HS-5 (cell line): ENCODE measurements around the gene OR1D2.
"Not testable (repeated sequence)": the region's sequence is repeated elsewhere in the genome, so short reads cannot be mapped to it uniquely, and the experiment has no call there.

Source experiments
- DNase-seq: peaks from one replicate; pipeline ENCODE4 v3.0.0-alpha.2; 2012; ENCODE audit warnings: low read depth

Gene OR1D2

DNA sequence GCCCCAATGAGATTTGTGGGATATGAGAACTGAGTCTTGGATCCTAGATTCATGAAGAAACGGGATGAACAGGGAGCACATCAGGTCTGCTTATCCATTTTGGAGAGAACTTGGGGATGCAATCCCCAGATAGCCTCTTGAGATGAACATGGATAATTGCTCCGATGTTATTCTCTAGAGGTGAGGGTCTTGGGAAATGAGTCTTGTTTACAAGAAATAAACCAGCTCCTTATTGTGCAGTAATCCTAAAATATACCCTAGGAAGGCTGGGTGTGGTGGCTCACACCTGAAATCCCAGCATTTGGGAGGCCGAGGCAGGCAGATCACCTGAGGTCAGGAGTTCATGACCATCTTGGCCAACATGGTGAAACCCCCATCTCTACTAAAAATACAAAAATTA is at the start of gene OR1D2:
TSS of gene OR1D2 (minus strand) at position 101 of the 400 bp plus-strand sequence. CDS start 11,426 bp downstream, outside the sequence.
- no peak for DNase-seq

GRCh38 chr17:3137494-3137893 is 33.3 kb upstream of the OR1D2 start:
- not testable (repeated sequence) for DNase-seq

GRCh38 chr17:3127451-3127850 is 23.2 kb upstream of the OR1D2 start, which contains the start of gene OR1G1:
Gene OR1G1 (minus strand): TSS chr17:3127551. CDS start chr17:3127551, 0 bp downstream.
- no peak for DNase-seq

- DNase-seq = not testable (repeated sequence)
Observed at GRCh38 chr17:3073850-3074249, 30.4 kb downstream of the OR1D2 start.

- DNase-seq = not testable (repeated sequence)
Observed at GRCh38 chr17:3065192-3065591, 39.0 kb downstream of the OR1D2 start.

- not testable (repeated sequence) for DNase-seq
Observed at GRCh38 chr17:3063507-3063906, 40.7 kb downstream of the OR1D2 start, which contains the start of gene OR1D5. Gene OR1D5 (minus strand): TSS chr17:3063607. CDS start chr17:3063607, 0 bp downstream.

DNA sequence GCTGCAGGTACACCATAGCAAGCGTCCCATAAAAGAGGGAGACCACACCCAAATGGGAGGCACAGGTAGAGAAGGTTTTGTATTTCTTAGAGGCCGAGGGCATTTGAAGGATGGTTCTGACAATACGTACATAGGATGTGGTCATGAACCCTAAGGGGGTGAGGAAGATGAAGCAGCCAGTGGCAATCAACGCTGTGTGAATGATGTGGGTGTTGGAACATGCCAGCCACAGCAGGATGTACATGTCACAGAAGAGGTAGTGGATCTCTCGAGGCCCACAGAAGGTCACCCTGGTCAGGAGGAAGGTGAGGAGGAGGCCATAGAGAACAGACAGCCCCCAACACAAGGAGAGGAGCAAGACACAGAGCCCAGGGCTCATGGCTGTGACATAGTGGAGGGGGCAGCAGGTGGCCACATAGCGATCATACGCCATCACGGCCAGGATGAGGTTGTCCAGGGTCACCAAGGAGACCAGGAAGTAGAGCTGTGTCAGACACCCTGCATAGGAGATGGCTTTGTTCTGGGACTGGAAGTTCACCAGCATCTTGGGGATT is 41.3 kb downstream of the OR1D2 start:
- not testable (repeated sequence) for DNase-seq

DNA sequence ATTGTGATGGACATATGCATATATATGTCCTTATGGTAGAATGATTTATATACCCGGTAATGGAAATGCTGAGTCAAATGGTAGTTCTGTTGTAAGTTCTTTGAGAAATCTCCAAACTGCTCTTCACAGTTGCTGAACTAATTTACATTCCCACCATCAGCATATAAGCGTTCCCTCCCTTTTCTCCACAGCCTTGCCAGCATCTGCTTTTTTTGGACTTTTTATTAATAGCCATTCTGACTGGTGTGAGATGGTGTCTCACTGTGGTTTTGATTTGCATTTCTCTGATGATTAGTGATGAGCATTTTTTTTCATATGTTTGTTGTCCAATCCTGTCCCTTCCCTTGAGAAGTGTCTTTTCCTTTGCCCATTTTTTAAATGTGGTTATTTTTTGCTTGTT is 49.4 kb downstream of the OR1D2 start:
- not testable (repeated sequence) for DNase-seq

GRCh38 chr17:3049705-3050295 is 54.4 kb downstream of the OR1D2 start:
- no peak for DNase-seq

- DNase-seq = peak; percentile 91
Observed at GRCh38 chr17:3048727-3049471, 55.3 kb downstream of the OR1D2 start.

DNA sequence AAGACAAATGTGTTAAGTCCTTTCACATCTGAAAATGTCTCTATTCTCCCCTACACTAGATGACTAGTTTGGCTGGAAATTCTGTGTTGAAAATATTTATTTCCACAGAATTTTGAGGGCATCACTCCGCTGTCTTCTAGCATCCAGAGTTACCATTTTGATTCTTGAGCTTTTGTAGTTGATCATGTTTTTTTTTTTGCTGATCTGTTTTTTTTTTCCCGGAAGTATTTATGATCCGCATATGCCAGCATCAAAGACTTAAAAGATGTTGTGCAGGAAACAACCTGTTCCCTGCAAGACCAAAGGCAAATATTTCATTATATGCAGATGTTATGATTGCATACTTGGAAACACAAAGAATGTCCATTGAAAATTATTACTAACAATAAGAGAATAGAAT is 57.5 kb downstream of the OR1D2 start:
- no peak for DNase-seq

- DNase-seq = no peak
Observed at GRCh38 chr17:3043737-3044365, 60.4 kb downstream of the OR1D2 start.

DNA sequence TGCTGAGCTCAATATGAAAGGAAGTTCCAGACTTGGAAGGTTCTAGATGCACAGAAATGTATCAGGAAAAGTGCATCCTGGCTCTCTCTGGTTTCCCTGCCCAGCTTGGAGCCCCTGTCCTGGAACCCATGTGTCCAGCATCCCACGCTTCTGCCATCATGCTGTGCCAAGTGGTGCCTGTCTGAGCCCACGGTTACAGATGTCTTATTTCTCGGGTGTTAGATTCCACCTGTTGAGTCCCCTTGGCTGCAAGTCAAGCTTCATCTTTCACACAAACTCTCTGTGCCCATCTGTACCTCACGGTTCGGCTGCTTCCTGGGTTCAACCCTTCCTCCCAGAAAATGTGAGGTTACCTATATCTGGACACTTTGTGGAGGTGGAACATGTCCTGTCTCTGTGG is 63.3 kb downstream of the OR1D2 start:
- DNase-seq = no peak

DNA sequence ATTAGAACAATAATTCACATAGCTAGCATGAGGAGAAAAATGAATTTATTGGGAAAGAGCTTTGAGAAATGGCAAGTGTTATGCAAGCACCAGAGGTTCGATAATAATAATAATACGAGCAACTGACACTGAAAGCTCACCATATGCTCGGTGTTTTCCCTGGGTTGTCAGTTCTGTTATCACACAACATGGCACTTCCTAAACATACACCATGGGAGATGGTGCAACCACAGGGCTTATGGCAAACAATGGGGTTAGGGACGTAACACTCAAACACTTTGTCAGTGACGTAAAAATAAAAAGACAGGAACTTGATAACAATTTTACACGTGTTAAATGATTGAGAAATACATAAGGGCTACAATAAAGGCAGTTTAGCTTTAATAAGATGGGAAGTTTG is 64.5 kb downstream of the OR1D2 start:
- no peak for DNase-seq

GRCh38 chr17:3038941-3039340 is 65.3 kb downstream of the OR1D2 start:
- DNase-seq = no peak
